ENCODE data around the gene ARHGEF33. TPM values are rescaled to one million over a fixed set of nuclear protein-coding genes. Genes with fewer than 3 reads are reported as not detected.

ARHGEF33 gene
- polyA plus RNA-seq: under 1 TPM; 0.05 to 0.24 TPM

DNA sequence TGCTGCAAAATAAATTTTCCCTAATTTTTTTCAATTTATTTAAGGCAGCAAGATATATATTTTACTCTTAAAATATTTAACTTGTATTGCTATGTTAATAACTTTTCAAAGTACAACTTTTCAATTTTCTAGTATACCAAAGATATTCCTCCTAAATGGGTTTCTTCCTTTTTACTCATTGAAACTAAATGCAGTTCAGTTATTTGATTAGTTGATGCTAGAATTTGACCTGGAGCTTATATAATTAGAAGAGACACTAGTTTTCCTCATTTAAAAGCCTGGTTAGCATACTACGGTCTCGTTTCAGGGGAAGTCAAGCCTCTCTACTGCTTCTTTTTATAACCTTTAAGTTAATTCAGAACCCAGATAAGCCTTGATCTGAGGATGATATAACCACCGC lies at the start of gene ARHGEF33:
ARHGEF33 (plus strand) TSS at position 301 of the 400 bp plus-strand sequence. CDS start 29,573 bp downstream, outside the sequence.
- H3K4me1 ChIP-seq (ENCODE audit: control insufficient read depth in 2 of 2, insufficient read depth in 2 of 2, low read length in 1 of 2): no peaks in the 10 kb centered on the region
- H3K27ac ChIP-seq (ENCODE audit: low read depth in 2 of 2, low read length in 1 of 2): no peak within 1 kb of the TSS
- no peaks in the 10 kb centered on the region for H3K36me3 ChIP-seq (ENCODE audit: control insufficient read depth in 2 of 2, insufficient read depth in 2 of 2, low read length in 1 of 2)
- 82 to 89% methylated on average over 3 of the region's 3 CpGs for WGBS, 2 donors
- no peak within 1 kb of the TSS for H3K4me3 ChIP-seq (ENCODE audit: low read depth in 1 of 2, low read length in 2 of 2)
- no peaks in the 10 kb centered on the region for H3K9me3 ChIP-seq (ENCODE audit: control insufficient read depth in 2 of 2, insufficient read depth in 1 of 2, low read depth in 1 of 2, low read length in 1 of 2)
- no peaks in the 10 kb centered on the region for H3K27me3 ChIP-seq (ENCODE audit: control insufficient read depth in 1 of 2, insufficient read depth in 2 of 2, low read length in 2 of 2)

DNA sequence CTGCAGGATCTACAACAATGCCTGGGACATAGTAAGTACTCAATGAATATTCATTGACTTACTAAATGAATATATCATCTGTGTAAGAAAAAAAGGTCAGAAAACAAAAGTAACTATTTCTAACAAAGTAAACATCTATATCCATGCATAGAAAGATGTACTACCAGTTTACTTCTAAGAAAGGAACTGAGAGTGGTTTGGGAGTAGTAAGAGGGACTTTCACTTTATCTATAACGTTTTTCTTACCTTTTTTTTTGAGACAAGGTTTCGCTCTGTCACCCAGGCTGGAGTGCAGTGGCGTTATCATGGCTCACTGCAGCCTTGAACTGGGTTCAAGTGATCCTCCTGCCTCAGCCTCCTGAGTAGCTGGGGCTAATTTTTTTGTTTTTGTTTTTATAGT lies 39.6 kb upstream of the ARHGEF33 start:
- WGBS, 2 donors: 73 to 88% methylated on average over 3 of the region's 3 CpGs
- H3K9me3 ChIP-seq (ENCODE audit: control insufficient read depth in 2 of 2, insufficient read depth in 1 of 2, low read depth in 1 of 2, low read length in 1 of 2): no peaks in the 10 kb centered on the region
- H3K4me3 ChIP-seq (ENCODE audit: low read depth in 1 of 2, low read length in 2 of 2): no peak overlapping the region
- H3K27ac ChIP-seq (ENCODE audit: low read depth in 2 of 2, low read length in 1 of 2): no peak overlapping the region
- H3K36me3 ChIP-seq (ENCODE audit: control insufficient read depth in 2 of 2, insufficient read depth in 2 of 2, low read length in 1 of 2): peaks cover 0 to 3% of the 10 kb centered on the region in 2 donors
- H3K27me3 ChIP-seq (ENCODE audit: control insufficient read depth in 1 of 2, insufficient read depth in 2 of 2, low read length in 2 of 2): no peaks in the 10 kb centered on the region
- no peaks in the 10 kb centered on the region for H3K4me1 ChIP-seq (ENCODE audit: control insufficient read depth in 2 of 2, insufficient read depth in 2 of 2, low read length in 1 of 2)

DNA sequence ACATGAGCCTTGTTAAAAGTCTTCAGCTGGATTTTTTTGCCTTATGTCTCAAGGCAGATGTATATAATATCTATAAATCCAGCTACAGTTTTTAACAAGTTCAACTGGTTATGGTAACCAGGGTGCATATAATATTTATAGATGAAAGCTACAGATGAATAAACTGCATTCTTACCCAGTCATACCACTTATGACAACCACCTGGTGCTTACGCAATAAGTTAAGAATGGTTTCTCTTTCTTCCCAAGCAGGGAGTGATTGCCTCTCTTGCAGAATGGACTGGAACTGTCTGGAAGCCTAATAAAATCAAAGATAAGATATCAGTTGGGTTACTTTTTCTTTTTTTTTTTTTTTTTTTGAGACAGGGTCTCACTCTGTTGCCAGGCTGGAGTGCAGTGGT lies 33.5 kb upstream of the ARHGEF33 start:
- peaks cover 0 to 7% of the 10 kb centered on the region in 2 donors for H3K36me3 ChIP-seq (ENCODE audit: control insufficient read depth in 2 of 2, insufficient read depth in 2 of 2, low read length in 1 of 2)
- peak overlapping the region in 1 of 2 donors; percentile 57 for H3K27ac ChIP-seq (ENCODE audit: low read depth in 2 of 2, low read length in 1 of 2)
- H3K4me3 ChIP-seq (ENCODE audit: low read depth in 1 of 2, low read length in 2 of 2): no peak overlapping the region
- WGBS, 2 donors: 86 to 100% methylated on average over 1 of the region's 1 CpG
- H3K27me3 ChIP-seq (ENCODE audit: control insufficient read depth in 1 of 2, insufficient read depth in 2 of 2, low read length in 2 of 2): no peaks in the 10 kb centered on the region
- no peaks in the 10 kb centered on the region for H3K4me1 ChIP-seq (ENCODE audit: control insufficient read depth in 2 of 2, insufficient read depth in 2 of 2, low read length in 1 of 2)
- H3K9me3 ChIP-seq (ENCODE audit: control insufficient read depth in 2 of 2, insufficient read depth in 1 of 2, low read depth in 1 of 2, low read length in 1 of 2): no peaks in the 10 kb centered on the region

DNA sequence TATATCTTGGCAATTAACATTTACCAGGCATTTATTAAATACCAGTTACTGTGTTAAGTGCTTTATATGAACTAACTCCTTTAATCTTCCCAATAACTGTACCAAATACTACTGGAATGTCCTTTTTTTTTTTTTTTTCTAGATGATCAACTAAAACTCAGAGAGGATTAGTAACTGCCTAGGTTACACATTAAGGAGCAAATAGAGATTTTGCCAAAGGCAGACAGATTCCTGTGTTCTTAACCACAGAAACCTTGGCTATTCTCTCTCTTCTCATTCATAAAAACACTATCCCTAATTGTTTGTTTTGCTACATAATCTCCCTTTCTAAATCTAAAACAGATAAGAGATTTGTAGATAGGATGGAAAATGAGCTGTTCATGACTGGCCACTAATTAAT lies 27.2 kb upstream of the ARHGEF33 start:
- H3K4me1 ChIP-seq (ENCODE audit: control insufficient read depth in 2 of 2, insufficient read depth in 2 of 2, low read length in 1 of 2): no peaks in the 10 kb centered on the region
- no peak overlapping the region for H3K27ac ChIP-seq (ENCODE audit: low read depth in 2 of 2, low read length in 1 of 2)
- H3K27me3 ChIP-seq (ENCODE audit: control insufficient read depth in 1 of 2, insufficient read depth in 2 of 2, low read length in 2 of 2): no peaks in the 10 kb centered on the region
- H3K36me3 ChIP-seq (ENCODE audit: control insufficient read depth in 2 of 2, insufficient read depth in 2 of 2, low read length in 1 of 2): peaks cover 0 to 3% of the 10 kb centered on the region in 2 donors
- no peaks in the 10 kb centered on the region for H3K9me3 ChIP-seq (ENCODE audit: control insufficient read depth in 2 of 2, insufficient read depth in 1 of 2, low read depth in 1 of 2, low read length in 1 of 2)
- H3K4me3 ChIP-seq (ENCODE audit: low read depth in 1 of 2, low read length in 2 of 2): no peak overlapping the region

DNA sequence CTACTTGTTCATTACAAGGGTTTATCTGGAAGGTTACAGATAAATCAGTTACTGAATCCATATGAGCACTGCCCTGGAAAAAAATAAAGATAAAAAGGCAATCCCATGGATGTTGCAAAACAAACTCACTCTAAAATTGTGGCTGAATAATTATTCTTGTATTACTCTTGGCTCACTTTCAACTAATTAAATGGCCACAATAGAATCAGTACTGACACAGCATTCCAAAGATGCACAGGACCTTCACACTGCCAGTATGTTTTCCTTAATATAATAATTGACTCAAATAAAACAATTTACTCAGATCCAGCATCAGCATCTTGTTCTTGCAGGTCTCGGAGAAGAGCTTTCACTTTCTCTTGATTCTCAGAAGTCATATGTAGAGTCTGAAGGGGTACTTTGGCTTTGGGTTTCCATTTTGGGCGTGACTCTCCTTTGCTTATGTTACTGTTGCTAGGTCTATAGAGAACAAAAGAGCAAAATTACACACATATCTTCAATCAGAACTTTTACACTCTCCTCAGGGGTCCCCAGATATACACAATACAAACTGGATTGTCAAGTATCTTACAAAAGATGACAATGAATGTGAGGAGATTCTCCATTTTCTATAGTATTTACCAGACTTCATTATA lies 26.5 kb upstream of the ARHGEF33 start:
- Histone ChIP-seq H3K36me3 (ENCODE audit: control insufficient read depth in 2 of 2, insufficient read depth in 2 of 2, low read length in 1 of 2) (peaks cover 0 to 3% of the 10 kb centered on the region in 2 donors), H3K9me3 (ENCODE audit: control insufficient read depth in 2 of 2, insufficient read depth in 1 of 2, low read depth in 1 of 2, low read length in 1 of 2) (no peaks in the 10 kb centered on the region), H3K4me3 (ENCODE audit: low read depth in 1 of 2, low read length in 2 of 2) (no peak overlapping the region), H3K27me3 (ENCODE audit: control insufficient read depth in 1 of 2, insufficient read depth in 2 of 2, low read length in 2 of 2) (no peaks in the 10 kb centered on the region), H3K27ac (ENCODE audit: low read depth in 2 of 2, low read length in 1 of 2) (no peak overlapping the region), H3K4me1 (ENCODE audit: control insufficient read depth in 2 of 2, insufficient read depth in 2 of 2, low read length in 1 of 2) (no peaks in the 10 kb centered on the region)
- 69 to 80% methylated on average over 2 of the region's 2 CpGs for WGBS, 2 donors

DNA sequence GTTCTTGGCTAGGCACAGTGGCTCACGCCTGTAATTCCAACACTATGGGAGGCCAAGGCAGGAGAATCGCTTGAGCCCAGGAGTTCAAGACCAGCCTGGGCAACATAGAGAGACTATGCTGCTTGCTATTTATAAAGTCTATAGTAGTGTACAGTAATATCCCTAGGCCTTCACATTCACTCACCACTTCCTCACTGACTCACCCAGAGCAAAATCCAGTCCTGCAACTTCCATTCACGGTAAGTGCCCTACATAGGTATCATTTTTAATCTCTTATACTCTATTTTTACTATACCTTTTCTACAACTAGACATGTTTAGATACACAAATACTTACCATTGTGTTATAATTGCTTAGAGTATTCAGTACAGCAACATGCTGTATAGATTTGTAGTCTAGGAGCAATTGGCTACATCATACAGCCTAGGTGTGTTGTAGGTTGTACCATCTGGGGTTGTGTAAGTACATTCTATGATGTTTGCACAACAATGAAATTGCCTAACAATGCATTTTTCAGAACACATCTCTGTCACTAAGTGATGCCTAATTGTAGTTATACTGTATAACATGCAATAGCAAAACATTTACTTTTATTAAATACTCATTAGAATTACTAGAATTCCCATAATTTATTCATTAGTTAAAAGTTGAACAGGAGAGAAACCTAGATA lies 22.8 kb upstream of the ARHGEF33 start:
- H3K27ac ChIP-seq (ENCODE audit: low read depth in 2 of 2, low read length in 1 of 2): no peak overlapping the region
- no peaks in the 10 kb centered on the region for H3K36me3 ChIP-seq (ENCODE audit: control insufficient read depth in 2 of 2, insufficient read depth in 2 of 2, low read length in 1 of 2)
- no peak overlapping the region for H3K4me3 ChIP-seq (ENCODE audit: low read depth in 1 of 2, low read length in 2 of 2)
- 81 to 86% methylated on average over 3 of the region's 3 CpGs for WGBS, 2 donors
- H3K9me3 ChIP-seq (ENCODE audit: control insufficient read depth in 2 of 2, insufficient read depth in 1 of 2, low read depth in 1 of 2, low read length in 1 of 2): no peaks in the 10 kb centered on the region
- H3K4me1 ChIP-seq (ENCODE audit: control insufficient read depth in 2 of 2, insufficient read depth in 2 of 2, low read length in 1 of 2): no peaks in the 10 kb centered on the region
- H3K27me3 ChIP-seq (ENCODE audit: control insufficient read depth in 1 of 2, insufficient read depth in 2 of 2, low read length in 2 of 2): no peaks in the 10 kb centered on the region

DNA sequence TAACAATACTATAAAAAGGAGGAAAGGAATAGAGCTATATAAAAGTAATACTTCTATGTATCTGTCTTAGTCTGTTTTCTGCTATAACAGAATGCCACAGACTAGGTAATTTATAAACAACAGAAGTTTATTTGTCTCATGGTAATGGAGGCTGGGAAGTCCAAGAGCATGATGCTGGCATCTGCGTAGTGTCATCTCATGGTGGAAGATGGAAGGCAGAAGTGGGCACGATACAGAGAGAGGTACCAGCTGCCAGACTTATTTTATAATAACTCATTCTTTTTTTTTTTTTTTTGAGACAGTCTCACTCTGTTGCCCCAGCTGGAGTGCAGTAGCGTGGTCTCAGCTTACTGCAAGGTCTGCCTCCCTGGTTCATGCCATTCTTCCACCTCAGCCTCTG lies 18.2 kb upstream of the ARHGEF33 start:
- 98 to 100% methylated on average over 3 of the region's 3 CpGs for WGBS, 2 donors
- H3K27ac ChIP-seq (ENCODE audit: low read depth in 2 of 2, low read length in 1 of 2): no peak overlapping the region
- no peak overlapping the region for H3K4me3 ChIP-seq (ENCODE audit: low read depth in 1 of 2, low read length in 2 of 2)
- H3K27me3 ChIP-seq (ENCODE audit: control insufficient read depth in 1 of 2, insufficient read depth in 2 of 2, low read length in 2 of 2): no peaks in the 10 kb centered on the region
- no peaks in the 10 kb centered on the region for H3K9me3 ChIP-seq (ENCODE audit: control insufficient read depth in 2 of 2, insufficient read depth in 1 of 2, low read depth in 1 of 2, low read length in 1 of 2)
- H3K36me3 ChIP-seq (ENCODE audit: control insufficient read depth in 2 of 2, insufficient read depth in 2 of 2, low read length in 1 of 2): no peaks in the 10 kb centered on the region
- no peaks in the 10 kb centered on the region for H3K4me1 ChIP-seq (ENCODE audit: control insufficient read depth in 2 of 2, insufficient read depth in 2 of 2, low read length in 1 of 2)

DNA sequence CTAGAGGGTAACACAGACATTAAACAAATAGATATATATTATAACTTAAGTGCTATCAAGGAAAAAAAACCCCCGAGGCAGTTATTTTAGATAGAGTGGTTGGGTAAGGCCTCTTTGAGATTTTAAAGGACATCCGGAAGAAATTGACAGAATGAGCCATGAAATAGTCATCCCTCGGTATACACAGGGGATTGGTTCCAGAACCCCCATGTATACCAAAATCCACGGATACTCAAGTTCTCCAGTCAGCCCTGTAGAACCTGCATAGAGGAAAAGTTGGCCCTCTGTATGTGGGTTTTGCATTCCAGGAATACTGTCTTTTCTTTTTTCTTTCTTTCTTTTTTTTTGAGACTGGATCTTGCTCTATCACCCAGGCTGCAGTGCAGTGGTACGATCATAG lies 15.9 kb upstream of the ARHGEF33 start:
- Histone ChIP-seq H3K27ac (ENCODE audit: low read depth in 2 of 2, low read length in 1 of 2) (no peak overlapping the region), H3K4me1 (ENCODE audit: control insufficient read depth in 2 of 2, insufficient read depth in 2 of 2, low read length in 1 of 2) (no peaks in the 10 kb centered on the region), H3K4me3 (ENCODE audit: low read depth in 1 of 2, low read length in 2 of 2) (no peak overlapping the region), H3K27me3 (ENCODE audit: control insufficient read depth in 1 of 2, insufficient read depth in 2 of 2, low read length in 2 of 2) (no peaks in the 10 kb centered on the region), H3K36me3 (ENCODE audit: control insufficient read depth in 2 of 2, insufficient read depth in 2 of 2, low read length in 1 of 2) (no peaks in the 10 kb centered on the region), H3K9me3 (ENCODE audit: control insufficient read depth in 2 of 2, insufficient read depth in 1 of 2, low read depth in 1 of 2, low read length in 1 of 2) (no peaks in the 10 kb centered on the region)
- WGBS, 2 donors: 75 to 78% methylated on average over 5 of the region's 5 CpGs

DNA sequence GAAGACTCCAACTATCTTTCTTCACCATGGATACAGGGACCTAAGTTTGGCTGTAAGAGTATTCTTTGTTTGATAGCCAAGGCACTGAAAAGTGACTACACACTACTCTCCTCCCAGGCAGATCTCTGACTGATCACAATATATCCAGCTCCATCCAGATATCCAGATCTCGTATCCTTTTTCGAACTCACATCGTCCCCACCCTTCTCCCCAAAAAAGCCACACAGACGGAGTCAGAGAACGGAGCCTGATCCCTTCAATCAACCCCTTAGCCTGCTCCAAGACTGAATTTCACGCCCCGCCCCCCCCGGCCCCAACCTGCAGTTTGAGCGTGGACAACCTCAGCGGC lies 14.5 kb upstream of the ARHGEF33 start:
- no peaks in the 10 kb centered on the region for H3K36me3 ChIP-seq (ENCODE audit: control insufficient read depth in 2 of 2, insufficient read depth in 2 of 2, low read length in 1 of 2)
- peak overlapping the region; percentile 92 to 93 for H3K4me3 ChIP-seq (ENCODE audit: low read depth in 1 of 2, low read length in 2 of 2)
- peak overlapping the region; percentile 64 to 78 for H3K27ac ChIP-seq (ENCODE audit: low read depth in 2 of 2, low read length in 1 of 2)
- 1 to 2% methylated on average over 10 of the region's 10 CpGs for WGBS, 2 donors
- H3K9me3 ChIP-seq (ENCODE audit: control insufficient read depth in 2 of 2, insufficient read depth in 1 of 2, low read depth in 1 of 2, low read length in 1 of 2): no peaks in the 10 kb centered on the region
- no peaks in the 10 kb centered on the region for H3K4me1 ChIP-seq (ENCODE audit: control insufficient read depth in 2 of 2, insufficient read depth in 2 of 2, low read length in 1 of 2)
- H3K27me3 ChIP-seq (ENCODE audit: control insufficient read depth in 1 of 2, insufficient read depth in 2 of 2, low read length in 2 of 2): no peaks in the 10 kb centered on the region

Measured in esophagus (tissue), 2 donors.